Vagina (tissue), 2 donors: ENCODE measurements around the gene COL23A1. TPM values are rescaled to one million over a fixed set of nuclear protein-coding genes. Genes with fewer than 3 reads are reported as not detected.

ENCODE experiments used
- DNase-seq, 2 donors: peaks; one replicate each; pipeline ENCODE4 v3.0.0-alpha.2; 2017; ENCODE audit errors: extremely low spot score in 2 of 2
- H3K27ac ChIP-seq: fragments of 200-600 bp; sonication (generic); one replicate; pipeline ENCODE4 v1.5.1; 2019
- H3K27me3 ChIP-seq: fragments of 200-600 bp; sonication (generic); one replicate; pipeline ENCODE4 v1.5.1; 2019
- H3K36me3 ChIP-seq, 2 donors: fragments of 200-600 bp; sonication (generic); one replicate each; pipeline ENCODE4 v1.5.1; 2017 to 2019
- H3K4me1 ChIP-seq: fragments of 200-600 bp; sonication (generic); one replicate; pipeline ENCODE4 v1.5.1; 2019
- H3K4me3 ChIP-seq, 2 donors: fragments of 200-600 bp; sonication (generic); 1 replicate in 1 of 2; 2 replicates in 1 of 2; pipeline ENCODE4 v1.5.1; 2016 to 2019
- H3K9me3 ChIP-seq: fragments of 200-600 bp; sonication (generic); one replicate; pipeline ENCODE4 v1.5.1; 2019
- POLR2A ChIP-seq, 2 donors: fragments of 450-650 bp; IDR thresholded peaks; one replicate each; pipeline ENCODE4 v1.6.1; 2017; ENCODE audit warnings: antibody characterized with exemption in 2 of 2, mild to moderate bottlenecking in 2 of 2, moderate library complexity in 2 of 2
- POLR2AphosphoS5 ChIP-seq, 2 donors: sonication (generic); formaldehyde crosslinking; IDR thresholded peaks; one replicate each; pipeline ENCODE4 v1.9.0; 2017; ENCODE audit warnings: antibody characterized with exemption in 2 of 2, mild to moderate bottlenecking in 2 of 2, low read depth in 1 of 2; ENCODE audit not compliant: insufficient read depth in 1 of 2
- intact Hi-C: fragments of 100-400 bp; cut with DNase I; formaldehyde crosslinking; loops from one replicate; pipeline ENCODE4 v1.15.1; 2023
- total RNA-seq: library from RNA; depleted of rRNA; stranded (reverse); fragments of >200 nt; gene quantifications from one replicate; pipeline ENCODE4 v1.2.3, GENCODE V29; 2016
- TF ChIP-seq, protein P1 (sequence below), 3 experiments: fragments of 450-650 bp in 2 of 3; fragments of 200-600 bp in 1 of 3; sonication (generic) in 1 of 3; IDR thresholded peaks; one replicate each; pipeline ENCODE4 v1.5.1; 2017 to 2019; ENCODE audit warnings: antibody characterized with exemption in 3 of 3, mild to moderate bottlenecking in 2 of 3, moderate library complexity in 2 of 3

COL23A1 gene
- total RNA-seq, 1 donor from 2014 or later = 3.7 TPM

- H3K27me3 ChIP-seq = no peaks in the 10 kb centered on the region
- TF ChIP-seq POLR2AphosphoS5 (IDR thresholded peaks at IDR 0.05; ENCODE audit: insufficient read depth in 1 of 2, low read depth in 1 of 2) (no peak), POLR2A (IDR thresholded peaks at IDR 0.05) (no peak)
- TF ChIP-seq, protein P1, sequence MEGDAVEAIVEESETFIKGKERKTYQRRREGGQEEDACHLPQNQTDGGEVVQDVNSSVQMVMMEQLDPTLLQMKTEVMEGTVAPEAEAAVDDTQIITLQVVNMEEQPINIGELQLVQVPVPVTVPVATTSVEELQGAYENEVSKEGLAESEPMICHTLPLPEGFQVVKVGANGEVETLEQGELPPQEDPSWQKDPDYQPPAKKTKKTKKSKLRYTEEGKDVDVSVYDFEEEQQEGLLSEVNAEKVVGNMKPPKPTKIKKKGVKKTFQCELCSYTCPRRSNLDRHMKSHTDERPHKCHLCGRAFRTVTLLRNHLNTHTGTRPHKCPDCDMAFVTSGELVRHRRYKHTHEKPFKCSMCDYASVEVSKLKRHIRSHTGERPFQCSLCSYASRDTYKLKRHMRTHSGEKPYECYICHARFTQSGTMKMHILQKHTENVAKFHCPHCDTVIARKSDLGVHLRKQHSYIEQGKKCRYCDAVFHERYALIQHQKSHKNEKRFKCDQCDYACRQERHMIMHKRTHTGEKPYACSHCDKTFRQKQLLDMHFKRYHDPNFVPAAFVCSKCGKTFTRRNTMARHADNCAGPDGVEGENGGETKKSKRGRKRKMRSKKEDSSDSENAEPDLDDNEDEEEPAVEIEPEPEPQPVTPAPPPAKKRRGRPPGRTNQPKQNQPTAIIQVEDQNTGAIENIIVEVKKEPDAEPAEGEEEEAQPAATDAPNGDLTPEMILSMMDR (IDR thresholded peaks at IDR 0.05) = no peak
- H3K36me3 ChIP-seq = no peaks in the 10 kb centered on the region
- H3K9me3 ChIP-seq = no peaks in the 10 kb centered on the region
- no peaks in the 10 kb centered on the region for H3K4me1 ChIP-seq
- intact Hi-C loops = no loop called here
- peak in 1 of 2 donors; percentile 37 for DNase-seq
- H3K27ac ChIP-seq = no peak overlapping the region
- no peak overlapping the region for H3K4me3 ChIP-seq
These were observed 7.9 kb downstream of the COL23A1 start for GRCh38 chr5:178582291-178582690.

DNA sequence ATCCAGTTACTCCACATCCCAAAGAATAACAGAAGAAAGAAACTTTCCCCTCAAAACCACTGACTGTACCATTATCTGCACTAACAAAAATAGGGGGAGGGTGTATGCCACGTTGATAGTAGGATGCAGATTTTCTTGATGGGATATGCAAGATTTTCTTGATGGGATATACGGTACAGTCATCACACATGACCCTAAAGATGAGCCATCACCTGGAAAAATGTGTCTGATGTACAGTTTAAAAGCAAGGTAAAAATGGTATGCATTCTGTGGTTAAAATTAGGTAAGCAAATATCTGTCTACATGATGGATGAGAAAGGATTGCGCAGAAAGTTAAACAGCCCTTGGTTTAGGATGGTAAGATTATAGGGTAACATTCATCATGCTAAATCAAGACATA, 8.6 kb downstream of the COL23A1 start:
- Histone ChIP-seq H3K4me3 (no peak overlapping the region), H3K4me1 (no peaks in the 10 kb centered on the region), H3K36me3 (no peaks in the 10 kb centered on the region), H3K27ac (no peak overlapping the region), H3K27me3 (no peaks in the 10 kb centered on the region), H3K9me3 (no peaks in the 10 kb centered on the region)
- TF ChIP-seq, protein P1 (IDR thresholded peaks at IDR 0.05) = no peak
- TF ChIP-seq POLR2A (IDR thresholded peaks at IDR 0.05) = no peak
- no peak for TF ChIP-seq POLR2AphosphoS5 (IDR thresholded peaks at IDR 0.05; ENCODE audit: insufficient read depth in 1 of 2, low read depth in 1 of 2)
- no peak for DNase-seq
- intact Hi-C loops = no loop called here

- Histone ChIP-seq H3K36me3 (no peaks in the 10 kb centered on the region), H3K4me3 (no peak overlapping the region), H3K4me1 (no peaks in the 10 kb centered on the region), H3K27me3 (no peaks in the 10 kb centered on the region), H3K27ac (no peak overlapping the region), H3K9me3 (no peaks in the 10 kb centered on the region)
- intact Hi-C loops = no loop called here
- TF ChIP-seq, protein P1 (IDR thresholded peaks at IDR 0.05) = no peak
- no peak for TF ChIP-seq POLR2A (IDR thresholded peaks at IDR 0.05)
- no peak for TF ChIP-seq POLR2AphosphoS5 (IDR thresholded peaks at IDR 0.05; ENCODE audit: insufficient read depth in 1 of 2, low read depth in 1 of 2)
- DNase-seq = peak in 1 of 2 donors; percentile 25
These were observed 9.8 kb downstream of the COL23A1 start for GRCh38 chr5:178580271-178580955.

GRCh38 chr5:178577944-178578343, 12.2 kb downstream of the COL23A1 start:
- Histone ChIP-seq H3K9me3 (no peaks in the 10 kb centered on the region), H3K27ac (no peak overlapping the region), H3K4me1 (no peaks in the 10 kb centered on the region), H3K27me3 (no peaks in the 10 kb centered on the region), H3K4me3 (no peak overlapping the region), H3K36me3 (no peaks in the 10 kb centered on the region)
- no peak for TF ChIP-seq POLR2A (IDR thresholded peaks at IDR 0.05)
- TF ChIP-seq POLR2AphosphoS5 (IDR thresholded peaks at IDR 0.05; ENCODE audit: insufficient read depth in 1 of 2, low read depth in 1 of 2) = no peak
- TF ChIP-seq, protein P1 (IDR thresholded peaks at IDR 0.05) = no peak
- intact Hi-C loops = no loop called here
- DNase-seq = peak in 1 of 2 donors; percentile 52

DNA sequence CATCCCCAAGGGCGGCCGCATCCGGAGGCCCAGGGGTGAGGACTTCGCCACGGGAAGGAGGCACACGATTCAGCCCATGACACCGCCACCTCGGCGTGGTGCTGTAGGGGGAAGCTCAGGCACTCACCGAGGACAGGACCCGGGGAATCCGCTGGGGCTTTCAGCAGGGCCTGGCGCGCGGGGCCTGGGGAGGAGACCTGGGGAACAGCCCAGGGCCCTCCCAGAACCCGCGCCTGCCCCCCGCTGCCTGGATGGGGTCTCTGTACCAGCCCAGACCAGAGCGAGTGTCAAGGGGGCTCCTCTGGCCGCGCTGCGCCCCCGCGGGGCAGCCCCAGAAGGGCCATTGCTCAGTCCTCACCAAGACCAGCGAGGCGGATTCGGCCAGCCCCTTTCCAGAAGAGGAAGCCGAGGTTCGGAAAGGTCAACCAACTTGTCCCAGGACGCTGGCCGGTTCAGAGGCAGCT, 12.8 kb downstream of the COL23A1 start:
- Histone ChIP-seq H3K4me3 (peak overlapping the region; percentile 16 to 31), H3K9me3 (no peaks in the 10 kb centered on the region), H3K36me3 (no peaks in the 10 kb centered on the region), H3K27me3 (no peaks in the 10 kb centered on the region), H3K27ac (no peak overlapping the region), H3K4me1 (no peaks in the 10 kb centered on the region)
- intact Hi-C loops = no loop called here
- TF ChIP-seq POLR2AphosphoS5 (IDR thresholded peaks at IDR 0.05; ENCODE audit: insufficient read depth in 1 of 2, low read depth in 1 of 2) = no peak
- TF ChIP-seq, protein P1 (IDR thresholded peaks at IDR 0.05) = no peak
- no peak for TF ChIP-seq POLR2A (IDR thresholded peaks at IDR 0.05)
- peak in 1 of 2 donors; percentile 29 for DNase-seq
